ENCODE results near the gene PRKAR1B.
A peak's percentile ranks its signal among the peaks of the same experiment; 100 is the strongest.

The PRKAR1B gene

GRCh38 chr7:608361-608760, 118.7 kb downstream of the PRKAR1B start:
- DNase-seq (ENCODE audit: extremely low read depth in 1 of 2, low read depth in 1 of 2), result no peak

GRCh38 chr7:607938-608337, 119.1 kb downstream of the PRKAR1B start:
- DNase-seq (ENCODE audit: extremely low read depth in 1 of 2, low read depth in 1 of 2), result no peak

DNA sequence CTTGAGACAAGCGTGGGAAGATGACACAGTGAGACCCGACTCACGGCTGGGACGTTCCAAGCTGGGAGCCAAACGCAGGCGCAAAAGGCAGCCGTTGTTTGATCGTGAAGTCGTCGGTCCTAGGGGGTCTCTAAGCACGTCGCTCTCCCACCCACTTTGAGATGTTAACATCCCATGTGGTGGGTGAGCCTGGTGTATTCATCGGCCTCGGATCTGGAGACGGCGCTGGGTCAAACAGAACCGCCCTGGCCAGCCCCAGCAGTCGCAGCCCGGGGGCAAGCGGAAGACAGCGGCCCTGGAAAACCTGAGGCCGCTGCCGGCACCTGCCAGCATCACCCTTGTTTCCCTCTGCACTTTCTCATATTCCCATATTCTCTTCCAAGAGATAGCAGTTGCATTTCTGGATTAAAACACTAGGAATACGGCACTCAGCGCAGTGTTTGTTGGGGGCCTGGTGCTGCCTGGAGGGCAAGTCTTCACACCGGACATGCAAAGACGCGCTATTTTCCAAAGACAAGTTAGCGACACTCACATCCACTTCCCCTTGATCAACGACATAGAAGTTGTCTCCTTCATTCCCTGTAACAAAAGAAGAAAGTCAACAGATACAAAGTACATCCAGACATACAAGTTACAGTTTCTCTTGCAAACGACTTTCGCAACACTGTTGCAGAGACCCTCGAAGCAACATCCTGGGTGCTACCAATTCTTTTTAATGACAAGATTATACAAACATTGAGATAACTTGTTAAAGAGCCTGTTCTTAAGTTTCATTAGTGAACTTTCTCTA, 121.2 kb downstream of the PRKAR1B start:
- no peak for DNase-seq (ENCODE audit: extremely low read depth in 1 of 2, low read depth in 1 of 2)

GRCh38 chr7:604884-605531, 122.1 kb downstream of the PRKAR1B start:
- DNase-seq (ENCODE audit: extremely low read depth in 1 of 2, low read depth in 1 of 2), result no peak

GRCh38 chr7:604001-604883, 122.8 kb downstream of the PRKAR1B start:
- peak; percentile 91 for DNase-seq (ENCODE audit: extremely low read depth in 1 of 2, low read depth in 1 of 2)

GRCh38 chr7:603152-603951, 123.7 kb downstream of the PRKAR1B start:
- no peak for DNase-seq (ENCODE audit: extremely low read depth in 1 of 2, low read depth in 1 of 2)

DNA sequence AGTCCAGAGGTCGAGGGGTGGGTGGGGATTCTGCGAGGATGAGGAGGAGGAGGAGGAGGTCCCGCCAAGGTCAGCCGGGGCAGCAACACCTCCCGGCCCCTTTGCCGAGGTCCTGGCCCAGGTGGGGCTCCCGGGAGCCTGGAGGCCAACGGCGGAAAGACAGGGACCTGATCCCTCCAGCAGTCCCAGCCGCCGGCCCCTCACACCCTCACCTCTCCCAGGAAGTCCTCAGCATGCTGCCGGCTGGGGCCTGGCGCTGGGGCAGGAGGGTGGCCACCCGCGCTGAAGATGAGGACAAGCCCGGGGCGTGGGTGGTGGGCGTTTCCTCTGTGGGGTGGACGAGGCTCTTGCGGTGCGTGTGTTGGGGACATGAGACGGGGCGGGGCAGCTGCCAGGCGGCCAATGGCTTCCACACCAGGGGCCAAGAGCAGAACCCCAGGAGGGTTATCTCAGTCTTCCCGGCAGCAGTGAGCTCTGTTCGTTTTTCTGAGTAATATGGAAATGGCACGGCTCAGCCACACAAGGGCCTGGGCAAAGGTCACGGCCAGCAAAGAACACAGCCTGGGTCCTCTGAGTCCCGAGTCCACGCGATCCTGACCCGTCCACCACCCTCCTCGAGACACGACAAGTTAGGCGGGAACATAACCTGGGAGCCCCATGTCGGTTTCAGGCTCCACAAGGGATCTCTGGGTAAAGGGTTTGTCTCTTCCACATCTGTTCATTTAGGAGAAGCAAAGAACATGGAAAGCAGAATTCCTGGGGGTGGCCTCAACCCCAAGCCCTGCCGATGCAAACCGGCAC, 124.5 kb downstream of the PRKAR1B start:
- DNase-seq (ENCODE audit: extremely low read depth in 1 of 2, low read depth in 1 of 2), result no peak

DNA sequence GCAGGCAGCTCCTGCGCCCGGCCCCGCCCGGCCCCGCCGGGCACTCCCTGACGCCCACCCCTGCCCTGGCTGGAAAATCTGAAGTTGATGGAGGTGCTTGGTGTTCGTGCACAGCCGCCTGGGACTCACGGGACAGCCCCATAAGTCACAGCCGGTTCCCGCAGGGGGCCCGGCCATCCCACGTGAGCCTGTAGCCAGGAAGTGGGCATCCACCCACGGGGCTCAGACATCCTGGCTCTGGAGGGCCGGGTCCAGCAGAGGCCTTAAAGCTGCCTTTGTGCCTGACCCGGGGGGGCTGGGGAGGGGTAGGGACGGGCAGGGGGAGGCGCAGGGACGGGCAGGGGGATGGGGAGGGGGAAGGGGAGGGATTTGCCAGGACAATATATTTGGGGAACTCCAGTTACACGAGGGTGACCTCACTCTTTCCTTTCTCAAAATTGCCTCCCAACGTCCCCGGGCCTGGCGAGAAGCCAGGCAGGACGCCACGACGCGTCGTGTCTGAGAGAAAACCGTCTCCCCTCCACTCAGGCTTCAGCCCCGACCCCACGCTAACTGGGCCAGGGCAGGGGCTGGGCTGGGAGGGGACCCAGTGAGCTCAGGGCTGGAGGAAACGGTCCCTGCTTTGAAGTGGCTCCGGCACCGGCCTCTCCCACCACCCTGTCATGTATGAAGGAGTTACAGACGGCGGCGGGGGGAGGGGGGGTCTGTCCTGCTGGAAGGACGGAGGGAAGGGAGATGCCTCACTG, 125.3 kb downstream of the PRKAR1B start:
- DNase-seq (ENCODE audit: extremely low read depth in 1 of 2, low read depth in 1 of 2), result peak; percentile 57 to 60

DNA sequence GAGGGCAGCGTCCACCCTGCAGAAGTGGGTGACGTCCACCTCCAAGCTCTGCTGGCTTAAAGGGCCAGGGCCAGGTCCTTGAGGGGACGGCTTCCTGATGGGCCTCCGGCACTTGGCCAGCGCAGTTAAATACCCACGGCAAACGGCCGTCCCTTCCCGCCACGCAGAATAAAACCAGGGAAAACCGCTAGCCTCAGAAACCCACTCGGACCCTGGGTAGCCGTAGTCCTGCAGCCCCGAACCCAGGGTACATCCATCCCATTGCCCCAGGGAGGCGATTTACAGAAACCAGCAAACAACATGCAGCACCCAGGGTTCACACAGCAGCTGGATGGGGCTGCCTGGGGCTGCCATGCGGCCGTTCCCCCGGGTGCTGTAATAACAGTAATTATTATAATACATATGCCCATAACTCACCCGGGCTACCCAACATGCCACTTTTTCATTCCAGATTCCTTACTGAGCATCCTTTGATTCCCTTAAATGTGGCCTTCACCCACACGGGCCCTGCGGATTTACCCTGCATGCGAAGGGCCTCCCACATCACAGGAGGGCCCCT, 126.0 kb downstream of the PRKAR1B start:
- no peak for DNase-seq (ENCODE audit: extremely low read depth in 1 of 2, low read depth in 1 of 2)

DNA sequence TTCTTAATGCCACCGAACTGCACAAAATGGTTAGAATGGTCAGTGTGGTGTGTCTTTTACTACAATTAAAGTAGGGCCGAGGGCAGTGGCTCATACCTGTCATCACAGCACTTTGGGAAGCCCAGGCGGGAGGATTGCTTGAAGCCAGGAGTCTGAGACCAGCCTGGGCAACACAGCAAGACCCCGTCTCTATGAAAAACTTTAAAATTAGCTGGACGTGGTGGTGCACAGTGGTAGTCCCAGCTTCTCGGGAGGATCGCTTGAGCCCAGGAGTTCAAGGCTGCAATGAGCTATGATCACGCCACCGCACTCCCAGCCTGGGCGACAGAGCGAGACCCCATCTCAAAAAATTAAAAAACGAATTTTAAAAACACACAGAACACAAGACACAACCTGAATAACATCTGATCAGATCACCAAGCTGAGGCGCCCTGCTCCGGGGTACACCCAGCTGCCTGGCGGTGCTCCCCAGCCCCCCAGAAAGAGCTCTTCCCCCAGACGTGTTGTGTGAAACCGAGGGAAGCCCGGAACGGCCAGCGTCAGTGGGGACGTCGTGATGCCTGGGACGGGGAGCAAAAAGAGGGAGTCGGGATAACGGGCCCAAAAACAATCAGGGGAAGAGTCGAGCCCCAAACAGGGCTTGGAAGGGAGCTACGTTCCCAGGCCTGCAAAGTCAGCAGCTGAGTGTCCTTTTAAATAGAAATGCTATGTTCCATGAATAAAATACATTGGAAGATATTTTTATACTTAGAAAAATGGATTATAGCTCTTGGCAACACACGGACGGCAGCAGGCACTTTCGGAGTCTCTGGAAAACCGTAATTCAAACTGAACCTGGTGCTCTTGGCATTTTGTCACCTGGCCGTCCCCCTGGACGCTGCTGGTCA, 126.7 kb downstream of the PRKAR1B start:
- DNase-seq (ENCODE audit: extremely low read depth in 1 of 2, low read depth in 1 of 2), result no peak

DNA sequence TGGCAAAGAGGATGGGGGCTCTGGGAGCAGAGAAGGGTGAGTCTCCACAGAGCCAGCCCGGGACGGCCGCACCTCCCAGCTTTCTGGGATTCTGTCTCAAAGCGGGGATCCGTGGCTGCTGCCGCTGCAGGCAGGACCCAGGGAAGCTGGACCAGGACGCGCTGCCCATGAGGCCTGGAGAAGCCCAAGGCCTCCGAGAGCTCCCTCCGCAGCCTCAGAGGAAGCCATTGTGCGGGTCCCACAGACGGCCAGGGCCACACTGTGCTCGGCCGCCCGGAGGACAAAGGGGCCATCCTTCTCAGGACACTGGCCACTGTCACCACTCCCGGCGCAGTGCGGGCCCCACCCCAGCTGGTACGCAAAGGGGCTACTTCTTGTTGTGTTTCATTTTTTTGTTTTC, 128.2 kb downstream of the PRKAR1B start:
- no peak for DNase-seq (ENCODE audit: extremely low read depth in 1 of 2, low read depth in 1 of 2)

- DNase-seq (ENCODE audit: extremely low read depth in 1 of 2, low read depth in 1 of 2), result no peak
Measured at GRCh38 chr7:597348-598178, 129.5 kb downstream of the PRKAR1B start.

- no peak for DNase-seq (ENCODE audit: extremely low read depth in 1 of 2, low read depth in 1 of 2)
Measured at GRCh38 chr7:596819-597182, 130.3 kb downstream of the PRKAR1B start.

DNA sequence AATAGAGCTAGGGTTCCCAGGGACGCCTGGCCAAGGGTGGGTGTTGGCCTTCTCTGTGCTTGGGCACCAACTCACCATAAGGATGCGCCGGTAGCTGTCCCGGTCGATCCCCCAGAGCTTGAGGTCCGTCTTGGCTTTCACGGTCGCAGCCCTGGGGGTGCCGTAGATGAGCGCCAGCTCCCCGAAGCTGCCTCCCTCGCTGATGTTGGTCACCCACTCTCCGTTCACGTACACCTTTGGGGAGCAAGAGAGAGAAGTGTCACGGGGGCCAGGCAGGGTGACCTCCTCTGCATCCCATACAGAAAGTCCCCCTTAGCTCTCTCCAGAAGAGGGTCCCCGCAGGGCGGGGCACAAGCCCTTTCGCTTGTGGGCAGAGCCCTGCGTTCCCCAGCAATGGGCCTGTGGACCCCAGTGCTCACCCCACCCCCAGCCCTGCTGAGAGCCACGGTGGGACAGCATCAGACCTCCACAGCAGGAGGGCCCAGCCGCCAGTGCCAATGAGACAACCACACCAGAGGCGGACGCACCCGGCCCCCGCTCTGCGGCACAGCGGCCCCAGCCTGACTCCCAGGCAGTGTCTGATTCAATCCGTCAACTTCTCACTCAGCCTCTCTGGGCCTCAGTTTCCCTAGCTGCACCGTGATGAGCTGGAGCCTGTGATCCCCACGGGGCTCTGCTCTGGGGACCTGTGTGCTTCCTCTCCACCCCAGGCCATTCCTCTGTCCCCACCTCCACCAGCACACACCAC, 130.8 kb downstream of the PRKAR1B start:
- no peak for DNase-seq (ENCODE audit: extremely low read depth in 1 of 2, low read depth in 1 of 2)

GRCh38 chr7:595621-596010, 131.5 kb downstream of the PRKAR1B start:
- no peak for DNase-seq (ENCODE audit: extremely low read depth in 1 of 2, low read depth in 1 of 2)

- no peak for DNase-seq (ENCODE audit: extremely low read depth in 1 of 2, low read depth in 1 of 2)
Measured at GRCh38 chr7:594920-595620, 132.0 kb downstream of the PRKAR1B start.

Data from activated CD8-positive, alpha-beta memory T cell treated with anti-CD3 and anti-CD28 coated beads for 1 hour (primary cell).